ENCODE results near the gene NCKAP5.

Gene NCKAP5

GRCh38 chr2:133382566-133382965 is 185.7 kb downstream of the NCKAP5 start:
- H3K36me3 ChIP-seq (ENCODE audit: insufficient read depth, low read length) = no peaks in the 10 kb centered on the region
- H3K4me2 ChIP-seq (ENCODE audit: low read length) = no peak overlapping the region
- H4K20me1 ChIP-seq (ENCODE audit: insufficient read depth, low read length) = no peaks in the 10 kb centered on the region
- H2AFZ ChIP-seq (ENCODE audit: low read length) = no peak overlapping the region
- no peaks in the 10 kb centered on the region for H3K4me1 ChIP-seq (ENCODE audit: insufficient read depth, low read length, severe bottlenecking)
- no peaks in the 10 kb centered on the region for H3F3A ChIP-seq (ENCODE audit: insufficient read depth, low read length)
- no peak overlapping the region for H3K9ac ChIP-seq (ENCODE audit: low read length)
- H3K9me3 ChIP-seq (ENCODE audit: low read length) = no peaks in the 10 kb centered on the region
- H3K27me3 ChIP-seq (ENCODE audit: insufficient read depth, low read length) = no peaks in the 10 kb centered on the region
- no peak overlapping the region for H3K27ac ChIP-seq (ENCODE audit: low read depth, low read length, poor library complexity, severe bottlenecking)
- no peak overlapping the region for H3K4me3 ChIP-seq (ENCODE audit: low read depth, low read length, poor library complexity, severe bottlenecking)
- no peaks in the 10 kb centered on the region for H3K79me2 ChIP-seq (ENCODE audit: insufficient read depth, low read length)
- no peak for TF ChIP-seq CTCF (IDR thresholded peaks at IDR 0.05; ENCODE audit: low read length)
- no peaks in the 10 kb centered on the region for H3K9me2 ChIP-seq (ENCODE audit: low read depth, low read length)

GRCh38 chr2:133380991-133381390 is 187.3 kb downstream of the NCKAP5 start:
- H3K9me3 ChIP-seq (ENCODE audit: low read length) = no peaks in the 10 kb centered on the region
- no peak for TF ChIP-seq CTCF (IDR thresholded peaks at IDR 0.05; ENCODE audit: low read length)
- no peak for TF ChIP-seq EZH2 (IDR thresholded peaks at IDR 0.05; ENCODE audit: borderline replicate concordance, low read length)
- no peaks in the 10 kb centered on the region for H3F3A ChIP-seq (ENCODE audit: insufficient read depth, low read length)
- no peak overlapping the region for H2AFZ ChIP-seq (ENCODE audit: low read length)
- no peaks in the 10 kb centered on the region for H3K27me3 ChIP-seq (ENCODE audit: insufficient read depth, low read length)
- no peaks in the 10 kb centered on the region for H3K9me2 ChIP-seq (ENCODE audit: low read depth, low read length)
- H3K79me2 ChIP-seq (ENCODE audit: insufficient read depth, low read length) = no peaks in the 10 kb centered on the region
- H3K27ac ChIP-seq (ENCODE audit: low read depth, low read length, poor library complexity, severe bottlenecking) = no peak overlapping the region
- no peaks in the 10 kb centered on the region for H4K20me1 ChIP-seq (ENCODE audit: insufficient read depth, low read length)
- no peak overlapping the region for H3K4me3 ChIP-seq (ENCODE audit: low read depth, low read length, poor library complexity, severe bottlenecking)
- H3K4me2 ChIP-seq (ENCODE audit: low read length) = no peak overlapping the region
- H3K9ac ChIP-seq (ENCODE audit: low read length) = no peak overlapping the region
- H3K36me3 ChIP-seq (ENCODE audit: insufficient read depth, low read length) = no peaks in the 10 kb centered on the region
- H3K4me1 ChIP-seq (ENCODE audit: insufficient read depth, low read length, severe bottlenecking) = no peaks in the 10 kb centered on the region

GRCh38 chr2:133378928-133379549 is 189.2 kb downstream of the NCKAP5 start:
- H3K79me2 ChIP-seq (ENCODE audit: insufficient read depth, low read length) = no peaks in the 10 kb centered on the region
- no peak overlapping the region for H3K4me3 ChIP-seq (ENCODE audit: low read depth, low read length, poor library complexity, severe bottlenecking)
- no peak overlapping the region for H3K27ac ChIP-seq (ENCODE audit: low read depth, low read length, poor library complexity, severe bottlenecking)
- H3K9me3 ChIP-seq (ENCODE audit: low read length) = no peaks in the 10 kb centered on the region
- no peak overlapping the region for H2AFZ ChIP-seq (ENCODE audit: low read length)
- no peak overlapping the region for H3K4me2 ChIP-seq (ENCODE audit: low read length)
- no peaks in the 10 kb centered on the region for H3K27me3 ChIP-seq (ENCODE audit: insufficient read depth, low read length)
- H3F3A ChIP-seq (ENCODE audit: insufficient read depth, low read length) = no peaks in the 10 kb centered on the region
- no peaks in the 10 kb centered on the region for H3K36me3 ChIP-seq (ENCODE audit: insufficient read depth, low read length)
- H3K9me2 ChIP-seq (ENCODE audit: low read depth, low read length) = no peaks in the 10 kb centered on the region
- no peak overlapping the region for H3K9ac ChIP-seq (ENCODE audit: low read length)
- TF ChIP-seq EZH2 (IDR thresholded peaks at IDR 0.05; ENCODE audit: borderline replicate concordance, low read length) (no peak), CTCF (IDR thresholded peaks at IDR 0.05; ENCODE audit: low read length) (no peak)
- H3K4me1 ChIP-seq (ENCODE audit: insufficient read depth, low read length, severe bottlenecking) = no peaks in the 10 kb centered on the region
- no peaks in the 10 kb centered on the region for H4K20me1 ChIP-seq (ENCODE audit: insufficient read depth, low read length)
